Activated CD8-positive, alpha-beta memory T cell treated with anti-CD3 and anti-CD28 coated beads, Interleukin-2, amount 50 U/mL, for 1 hour (primary cell): ENCODE results near the gene RCE1.

Source experiments
- DNase-seq: peaks from one replicate; pipeline ENCODE4 v3.0.0-alpha.2; 2020; ENCODE audit errors: extremely low read depth

The RCE1 gene

GRCh38 chr11:66856496-66857233, 13.4 kb downstream of the RCE1 start, which contains the start of gene LRFN4:
TSS of gene LRFN4 (plus strand) at chr11:66857064. CDS start at chr11:66857745, 681 bp downstream.
- no peak for DNase-seq

GRCh38 chr11:66857234-66857926, 14.1 kb downstream of the RCE1 start:
- no peak for DNase-seq

GRCh38 chr11:66857927-66858185, 14.6 kb downstream of the RCE1 start:
- DNase-seq, result no peak

- DNase-seq, result no peak
Observed at GRCh38 chr11:66858186-66858938, 15.1 kb downstream of the RCE1 start.

- no peak for DNase-seq
Observed at GRCh38 chr11:66858939-66859685, 15.9 kb downstream of the RCE1 start.

GRCh38 chr11:66859686-66860448, 16.6 kb downstream of the RCE1 start:
- no peak for DNase-seq

- DNase-seq, result no peak
Observed at GRCh38 chr11:66860449-66860831, 17.2 kb downstream of the RCE1 start.

GRCh38 chr11:66861038-66861773, 18.0 kb downstream of the RCE1 start:
- DNase-seq, result no peak

- DNase-seq, result no peak
Observed at GRCh38 chr11:66861774-66862558, 18.7 kb downstream of the RCE1 start.

- DNase-seq, result no peak
Observed at GRCh38 chr11:66862559-66863037, 19.4 kb downstream of the RCE1 start.

- DNase-seq, result no peak
Observed at GRCh38 chr11:66863428-66864125, 20.3 kb downstream of the RCE1 start.

GRCh38 chr11:66864172-66864901, 21.1 kb downstream of the RCE1 start:
- no peak for DNase-seq

GRCh38 chr11:66864924-66865697, 21.9 kb downstream of the RCE1 start:
- no peak for DNase-seq

- no peak for DNase-seq
Observed at GRCh38 chr11:66866007-66866406, 22.8 kb downstream of the RCE1 start.

- no peak for DNase-seq
Observed at GRCh38 chr11:66866511-66866986, 23.3 kb downstream of the RCE1 start.

GRCh38 chr11:66867425-66868040, 24.3 kb downstream of the RCE1 start:
- DNase-seq, result no peak
